Thyroid gland (tissue), 4 donors: ENCODE data around the gene RREB1. TPM values are rescaled to one million over a fixed set of nuclear protein-coding genes. Genes with fewer than 3 reads are reported as not detected.
A peak's percentile ranks its signal among the peaks of the same experiment; 100 is the strongest.

ENCODE experiments used
- DNase-seq, 2 donors: peaks; one replicate each; pipeline ENCODE4 v3.0.0-alpha.2; 2019
- H3K27ac ChIP-seq, 3 donors: fragments of 200-600 bp; sonication (generic); 1 replicate in 2 of 3; 2 replicates in 1 of 3; pipeline ENCODE4 v1.5.1; 2016 to 2019; ENCODE audit warnings: mild to moderate bottlenecking in 1 of 3, moderate library complexity in 1 of 3
- H3K27me3 ChIP-seq: fragments of 200-600 bp; sonication (generic); one replicate; pipeline ENCODE4 v1.5.1; 2019
- H3K36me3 ChIP-seq, 2 donors: fragments of 200-600 bp; sonication (generic); one replicate each; pipeline ENCODE4 v1.5.1; 2016 to 2019
- H3K4me1 ChIP-seq, 2 donors: fragments of 200-600 bp; sonication (generic); one replicate each; pipeline ENCODE4 v1.5.1; 2017 to 2019
- H3K4me3 ChIP-seq, 3 donors: fragments of 200-600 bp; sonication (generic); replicated peaks in 1 of 3; 1 replicate in 2 of 3; 2 replicates in 1 of 3; pipeline ENCODE4 v1.5.1; 2016; ENCODE audit warnings: mild to moderate bottlenecking in 1 of 3
- H3K9me3 ChIP-seq: fragments of 200-600 bp; sonication (generic); one replicate; pipeline ENCODE4 v1.5.1; 2017
- CTCF ChIP-seq, 6 experiments: fragments of 200-600 bp in 3 of 6; fragments of 450-650 bp in 3 of 6; sonication (generic) in 3 of 6; IDR thresholded peaks; one replicate each; pipeline ENCODE4 v1.5.1; 2016 to 2019; ENCODE audit warnings: antibody characterized with exemption in 6 of 6, mild to moderate bottlenecking in 2 of 6, inconsistent platforms in 1 of 6, moderate library complexity in 1 of 6
- POLR2A ChIP-seq, 2 donors: fragments of 450-650 bp; IDR thresholded peaks; one replicate each; pipeline ENCODE4 v1.6.1; 2017; ENCODE audit warnings: antibody characterized with exemption in 2 of 2, mild to moderate bottlenecking in 2 of 2, moderate library complexity in 1 of 2
- WGBS, 2 donors: methylation state at CpG; one replicate each; pipeline ENCODE4 v1.1.5; 2017; 5-methylcytosine and 5-hydroxymethylcytosine counted together
- intact Hi-C: fragments of 100-400 bp; cut with DNase I; formaldehyde crosslinking; loops from one replicate; pipeline ENCODE4 v1.15.1; 2023
- total RNA-seq, 4 donors: library from RNA; depleted of rRNA; stranded (reverse); fragments of >200 nt; gene quantifications; one replicate each; pipeline ENCODE4 v1.2.3, GENCODE V29; 2016

The RREB1 gene
- total RNA-seq, 4 donors from 2014 or later, result 48.0 to 91.3 (median 57.1) TPM

GRCh38 chr6:7238526-7238899 lies 130.8 kb downstream of the RREB1 start:
- Histone ChIP-seq H3K4me3 (no peak overlapping the region), H3K4me1 (peaks cover 30 to 56% of the 10 kb centered on the region in 2 donors), H3K36me3 (peaks cover 2 to 9% of the 10 kb centered on the region in 2 donors), H3K9me3 (no peaks in the 10 kb centered on the region), H3K27me3 (no peaks in the 10 kb centered on the region), H3K27ac (peak overlapping the region in 2 of 3 donors; percentile 59 to 77)
- TF ChIP-seq POLR2A (IDR thresholded peaks at IDR 0.05) (no peak), CTCF (IDR thresholded peaks at IDR 0.05) (no peak)
- 89 to 93% methylated on average over 5 of the region's 5 CpGs for WGBS, 2 donors
- DNase-seq, result no peak
- intact Hi-C loops, result no loop called here

DNA sequence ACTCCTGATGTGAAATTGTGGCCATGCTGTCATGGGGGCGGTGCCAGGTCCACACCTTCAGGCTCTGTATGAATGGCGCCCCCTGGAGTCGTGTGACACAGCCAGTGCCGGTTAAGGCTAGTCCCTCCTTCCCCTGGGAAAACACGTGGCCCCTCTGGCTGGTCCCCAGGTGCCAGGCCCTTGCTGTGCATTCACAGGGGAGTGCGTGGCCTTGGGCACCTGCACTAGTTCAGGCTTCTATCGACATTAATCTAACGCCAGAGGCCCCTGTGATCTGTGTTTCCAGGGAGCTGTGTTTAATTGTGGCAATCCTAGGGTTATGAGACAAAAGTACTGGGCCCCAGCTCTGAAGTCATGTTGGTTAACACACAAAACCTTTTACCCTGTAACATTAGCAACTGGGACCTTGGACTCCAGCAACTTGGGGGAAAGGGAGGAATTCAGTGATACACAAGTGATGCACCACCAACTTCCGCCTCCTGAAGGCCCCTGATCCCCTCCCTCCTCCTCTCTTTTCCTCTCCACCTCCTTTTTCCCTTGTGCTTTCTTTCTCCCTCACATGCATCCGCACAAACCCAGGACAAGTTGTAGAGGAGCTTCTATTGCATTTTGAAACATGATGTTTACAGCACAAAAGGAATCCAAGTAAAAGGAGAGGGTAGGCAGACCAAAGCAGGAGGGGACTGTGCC lies 131.3 kb downstream of the RREB1 start:
- Histone ChIP-seq H3K4me1 (peaks cover 30 to 56% of the 10 kb centered on the region in 2 donors), H3K27me3 (no peaks in the 10 kb centered on the region), H3K9me3 (no peaks in the 10 kb centered on the region), H3K27ac (peak overlapping the region in 2 of 3 donors; percentile 59 to 77), H3K36me3 (peaks cover 0 to 9% of the 10 kb centered on the region in 2 donors), H3K4me3 (no peak overlapping the region)
- intact Hi-C loops, result no loop called here
- DNase-seq, result peak; percentile 96 to 97
- TF ChIP-seq CTCF (IDR thresholded peaks at IDR 0.05), result peak; percentile 46 to 83 (median 69)
- TF ChIP-seq POLR2A (IDR thresholded peaks at IDR 0.05), result no peak
- WGBS, 2 donors, result 42 to 45% methylated on average over 9 to 10 of the region's 10 CpGs

DNA sequence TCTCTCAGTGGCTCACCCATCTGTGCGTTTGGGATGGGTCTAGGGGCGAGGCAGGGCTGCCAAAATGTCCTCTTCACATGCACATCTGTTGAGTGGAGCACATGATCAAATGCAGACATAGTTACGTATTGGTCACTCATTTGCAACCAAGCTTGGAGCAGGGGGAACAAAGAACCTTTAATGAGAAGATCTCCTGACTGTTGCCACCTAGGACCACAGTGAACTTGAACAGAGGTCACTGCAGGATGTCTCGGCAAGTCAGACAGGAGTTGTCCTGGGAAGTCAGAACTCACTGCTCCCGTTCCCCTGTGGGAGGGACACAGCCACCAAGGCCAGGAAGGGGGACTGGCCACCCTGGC lies 131.8 kb downstream of the RREB1 start:
- Histone ChIP-seq H3K27me3 (no peaks in the 10 kb centered on the region), H3K27ac (peak overlapping the region in 2 of 3 donors; percentile 59 to 77), H3K4me1 (peaks cover 30 to 56% of the 10 kb centered on the region in 2 donors), H3K4me3 (no peak overlapping the region), H3K36me3 (peaks cover 0 to 9% of the 10 kb centered on the region in 2 donors), H3K9me3 (no peaks in the 10 kb centered on the region)
- TF ChIP-seq CTCF (IDR thresholded peaks at IDR 0.05) (no peak), POLR2A (IDR thresholded peaks at IDR 0.05) (no peak)
- 87 to 91% methylated on average over 5 of the region's 5 CpGs for WGBS, 2 donors
- DNase-seq, result no peak
- intact Hi-C loops, result no loop called here

GRCh38 chr6:7240351-7240750 lies 132.6 kb downstream of the RREB1 start:
- Histone ChIP-seq H3K27me3 (no peaks in the 10 kb centered on the region), H3K4me1 (peaks cover 26 to 50% of the 10 kb centered on the region in 2 donors), H3K9me3 (no peaks in the 10 kb centered on the region), H3K4me3 (no peak overlapping the region), H3K27ac (peak overlapping the region in 1 of 3 donors; percentile 71), H3K36me3 (peaks cover 0 to 9% of the 10 kb centered on the region in 2 donors)
- WGBS, 2 donors, result 92 to 94% methylated on average over 9 of the region's 9 CpGs
- TF ChIP-seq POLR2A (IDR thresholded peaks at IDR 0.05) (no peak), CTCF (IDR thresholded peaks at IDR 0.05) (no peak)
- DNase-seq, result no peak
- intact Hi-C loops, result loop anchor here (10.0 kb wide), 2 partner anchors 516 to 556 kb away; no protein-coding TSS in a partner anchor

- intact Hi-C loops, result loop anchor here (10.0 kb wide), 2 partner anchors 516 to 556 kb away; no protein-coding TSS in a partner anchor
- Histone ChIP-seq H3K36me3 (peaks cover 0 to 9% of the 10 kb centered on the region in 2 donors), H3K4me3 (no peak overlapping the region), H3K4me1 (peaks cover 18 to 42% of the 10 kb centered on the region in 2 donors), H3K27me3 (no peaks in the 10 kb centered on the region), H3K27ac (peak overlapping the region in 2 of 3 donors; percentile 71 to 72), H3K9me3 (no peaks in the 10 kb centered on the region)
- no peak for TF ChIP-seq POLR2A (IDR thresholded peaks at IDR 0.05)
- TF ChIP-seq CTCF (IDR thresholded peaks at IDR 0.05), result no peak
- no peak for DNase-seq
- 81% methylated on average over 10 of the region's 10 CpGs for WGBS, 2 donors
Observed at GRCh38 chr6:7241160-7241559, 133.4 kb downstream of the RREB1 start.
